ENCODE measurements around the gene JMJD8.

JMJD8 gene

DNA sequence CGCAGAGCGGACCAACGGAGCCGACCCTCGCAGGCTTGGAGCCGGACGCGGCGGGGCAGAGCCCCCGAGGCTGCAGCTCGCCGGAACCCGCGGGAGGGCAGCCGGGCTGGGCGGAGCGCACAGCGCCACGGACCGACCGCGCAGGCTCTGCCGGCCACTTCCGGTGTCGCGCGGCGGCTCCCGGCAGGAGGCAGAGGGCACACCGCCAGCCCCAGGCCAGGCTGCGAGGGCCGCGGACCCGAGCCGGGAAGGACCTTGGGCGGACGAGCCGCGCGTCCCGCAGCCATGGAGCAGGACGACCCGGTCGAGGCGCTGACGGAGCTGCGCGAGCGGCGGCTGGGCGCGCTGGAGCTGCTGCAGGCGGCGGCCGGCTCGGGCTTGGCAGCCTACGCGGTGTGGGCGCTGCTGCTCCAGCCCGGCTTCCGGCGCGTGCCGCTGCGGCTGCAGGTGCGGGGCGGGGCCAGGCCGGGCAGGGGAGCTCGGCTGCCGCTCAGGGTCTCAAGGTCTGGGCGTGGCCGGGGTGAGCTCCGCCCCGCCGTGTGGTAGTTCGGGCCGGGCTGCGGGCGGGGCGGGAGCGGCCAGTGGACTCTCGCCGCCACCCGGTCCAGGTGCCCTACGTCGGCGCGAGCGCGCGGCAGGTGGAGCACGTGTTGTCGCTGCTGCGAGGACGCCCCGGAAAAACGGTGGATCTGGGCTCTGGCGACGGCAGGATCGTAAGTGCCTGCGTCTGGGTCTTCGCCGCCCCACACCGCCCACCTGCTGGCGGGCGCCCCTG lies 37.0 kb upstream of the JMJD8 start, which contains the start of gene ANTKMT (continued):
- TF ChIP-seq, protein P1, sequence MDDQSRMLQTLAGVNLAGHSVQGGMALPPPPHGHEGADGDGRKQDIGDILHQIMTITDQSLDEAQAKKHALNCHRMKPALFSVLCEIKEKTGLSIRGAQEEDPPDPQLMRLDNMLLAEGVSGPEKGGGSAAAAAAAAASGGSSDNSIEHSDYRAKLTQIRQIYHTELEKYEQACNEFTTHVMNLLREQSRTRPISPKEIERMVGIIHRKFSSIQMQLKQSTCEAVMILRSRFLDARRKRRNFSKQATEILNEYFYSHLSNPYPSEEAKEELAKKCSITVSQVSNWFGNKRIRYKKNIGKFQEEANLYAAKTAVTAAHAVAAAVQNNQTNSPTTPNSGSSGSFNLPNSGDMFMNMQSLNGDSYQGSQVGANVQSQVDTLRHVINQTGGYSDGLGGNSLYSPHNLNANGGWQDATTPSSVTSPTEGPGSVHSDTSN (CRISPR knock-in tag; IDR thresholded peaks at IDR 0.05): peak; percentile 96
- TF ChIP-seq IKZF3 (tag by site-specific recombination; IDR thresholded peaks at IDR 0.05): 0 out of 2 replicates have a peak, but pooled peaks have one; percentile 24

DNA sequence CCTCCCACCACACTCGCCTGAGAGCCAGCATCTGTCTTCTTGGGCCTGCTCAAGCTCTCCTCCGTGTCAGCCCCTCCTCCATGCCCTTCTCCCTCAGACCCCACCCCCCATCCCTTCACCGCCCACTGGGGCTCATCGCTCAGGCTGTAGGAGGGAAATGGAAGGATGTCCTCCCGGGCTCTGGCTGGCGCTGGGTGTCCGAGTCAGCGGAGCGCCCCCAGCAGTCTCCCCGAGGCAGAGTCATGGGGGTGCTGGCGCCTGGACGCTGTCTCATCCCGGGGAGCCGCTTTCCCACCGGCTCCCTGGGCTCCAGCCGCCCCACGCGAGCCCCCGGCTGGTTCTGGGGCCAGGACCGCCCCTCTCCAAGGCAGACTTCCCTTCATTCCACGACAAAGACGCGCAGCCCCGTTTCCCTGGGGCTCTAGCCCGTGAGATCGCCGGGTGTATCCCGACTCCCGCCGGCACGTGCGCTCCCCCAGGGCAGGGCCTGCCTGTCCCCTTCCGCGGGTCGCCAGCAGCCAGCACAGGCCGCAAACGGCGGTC lies 36.4 kb upstream of the JMJD8 start:
- H3K9me3 ChIP-seq (ENCODE audit: control insufficient read depth, insufficient read depth, low read depth, low read length): no peaks in the 10 kb centered on the region
- peak overlapping the region; percentile 66 for H3K4me3 ChIP-seq (ENCODE audit: low read depth, low read length)
- ChIA-PET CTCF (interaction anchor here (0.6 to 5.7 kb wide), 10 partner anchors 10 to 376 kb away, joined by 3 to 34 read pairs (median 4); partner anchors contain the start of genes CHTF18, CIAO3, GNG13 and RPUSD1), POLR2A (interaction anchor here (0.5 to 2.8 kb wide), 24 partner anchors 8 to 1330 kb away, joined by 3 to 25 read pairs (median 6); partner anchors contain the start of genes CHTF18, CIAO3, GNG13 and JPT2)
- H3K27ac ChIP-seq (ENCODE audit: extremely low read depth, low read depth, low read length): peak overlapping the region; percentile 94
- H3K4me1 ChIP-seq (ENCODE audit: control insufficient read depth, insufficient read depth, low read length): peaks cover 7% of the 10 kb centered on the region
- peaks cover 0 to 12% of the 10 kb centered on the region in 2 experiments; a peak in 1 of 3 replicates for H3K36me3 ChIP-seq (ENCODE audit: control insufficient read depth in 2 of 2, insufficient read depth in 1 of 2, low read length in 2 of 2)
- TF ChIP-seq SP7 (tag by site-specific recombination; IDR thresholded peaks at IDR 0.05) (0 out of 2 replicates have a peak, but pooled peaks have one; percentile 61), ZNF366 (tag by site-specific recombination; conservative IDR thresholded peaks at IDR 0.05) (peak; percentile 80), ZNF311 (tag by site-specific recombination; IDR thresholded peaks at IDR 0.05; ENCODE audit: borderline replicate concordance) (no peak), PRDM1 (tag by site-specific recombination; IDR thresholded peaks at IDR 0.05) (no peak), ZNF292 (tag by site-specific recombination; IDR thresholded peaks at IDR 0.05; ENCODE audit: borderline replicate concordance, low read depth) (no peak), ZNF544 (tag by site-specific recombination; IDR thresholded peaks at IDR 0.05) (no peak), SP3 (tag by site-specific recombination; IDR thresholded peaks at IDR 0.05) (peak; percentile 81), SP2 (tag by site-specific recombination; IDR thresholded peaks at IDR 0.05) (peak; percentile 84), ZNF302 (tag by site-specific recombination; IDR thresholded peaks at IDR 0.05; ENCODE audit: low read depth) (no peak), ZFP69B (tag by site-specific recombination; IDR thresholded peaks at IDR 0.05) (0 out of 2 replicates have a peak, but pooled peaks have one; percentile 14), ZNF571 (tag by site-specific recombination; IDR thresholded peaks at IDR 0.05) (no peak), ZSCAN23 (tag by site-specific recombination; IDR thresholded peaks at IDR 0.05) (no peak), ZNF701 (tag by site-specific recombination; IDR thresholded peaks at IDR 0.05) (no peak), ZNF48 (tag by site-specific recombination; IDR thresholded peaks at IDR 0.05) (no peak), BCL11A (tag by site-specific recombination; IDR thresholded peaks at IDR 0.05; ENCODE audit: low read depth) (peak; percentile 48; the same call in 1 of the 2 replicates), ZNF16 (tag by site-specific recombination; IDR thresholded peaks at IDR 0.05; ENCODE audit: low read depth) (no peak), ZEB2 (tag by site-specific recombination; IDR thresholded peaks at IDR 0.05) (peak; percentile 83), ZNF629 (tag by site-specific recombination; IDR thresholded peaks at IDR 0.05) (no peak; the same call in 1 of the 2 replicates), IKZF3 (tag by site-specific recombination; IDR thresholded peaks at IDR 0.05) (peak; percentile 9; the same call in 1 of the 2 replicates), SETDB1 (IDR thresholded peaks at IDR 0.05; ENCODE audit: insufficient read length, low read length) (no peak), ZNF350 (tag by site-specific recombination; IDR thresholded peaks at IDR 0.05) (no peak)
- TF ChIP-seq, protein P2, sequence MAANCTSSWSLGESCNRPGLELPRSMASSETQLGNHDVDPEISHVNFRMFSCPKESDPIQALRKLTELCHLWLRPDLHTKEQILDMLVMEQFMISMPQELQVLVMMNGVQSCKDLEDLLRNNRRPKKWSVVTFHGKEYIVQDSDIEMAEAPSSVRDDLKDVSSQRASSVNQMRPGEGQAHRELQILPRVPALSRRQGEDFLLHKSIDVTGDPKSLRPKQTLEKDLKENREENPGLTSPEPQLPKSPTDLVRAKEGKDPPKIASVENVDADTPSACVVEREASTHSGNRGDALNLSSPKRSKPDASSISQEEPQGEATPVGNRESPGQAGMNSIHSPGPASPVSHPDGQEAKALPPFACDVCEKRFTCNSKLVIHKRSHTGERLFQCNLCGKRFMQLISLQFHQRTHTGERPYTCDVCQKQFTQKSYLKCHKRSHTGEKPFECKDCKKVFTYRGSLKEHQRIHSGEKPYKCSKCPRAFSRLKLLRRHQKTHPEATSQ (tag by site-specific recombination; IDR thresholded peaks at IDR 0.05): no peak; the same call in 1 of the 2 replicates
- TF ChIP-seq, protein P3, sequence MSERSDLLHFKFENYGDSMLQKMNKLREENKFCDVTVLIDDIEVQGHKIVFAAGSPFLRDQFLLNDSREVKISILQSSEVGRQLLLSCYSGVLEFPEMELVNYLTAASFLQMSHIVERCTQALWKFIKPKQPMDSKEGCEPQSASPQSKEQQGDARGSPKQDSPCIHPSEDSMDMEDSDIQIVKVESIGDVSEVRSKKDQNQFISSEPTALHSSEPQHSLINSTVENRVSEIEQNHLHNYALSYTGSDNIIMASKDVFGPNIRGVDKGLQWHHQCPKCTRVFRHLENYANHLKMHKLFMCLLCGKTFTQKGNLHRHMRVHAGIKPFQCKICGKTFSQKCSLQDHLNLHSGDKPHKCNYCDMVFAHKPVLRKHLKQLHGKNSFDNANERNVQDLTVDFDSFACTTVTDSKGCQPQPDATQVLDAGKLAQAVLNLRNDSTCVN (tag by site-specific recombination; optimal IDR thresholded peaks at IDR 0.05): peak; percentile 73
- TF ChIP-seq, protein P4, sequence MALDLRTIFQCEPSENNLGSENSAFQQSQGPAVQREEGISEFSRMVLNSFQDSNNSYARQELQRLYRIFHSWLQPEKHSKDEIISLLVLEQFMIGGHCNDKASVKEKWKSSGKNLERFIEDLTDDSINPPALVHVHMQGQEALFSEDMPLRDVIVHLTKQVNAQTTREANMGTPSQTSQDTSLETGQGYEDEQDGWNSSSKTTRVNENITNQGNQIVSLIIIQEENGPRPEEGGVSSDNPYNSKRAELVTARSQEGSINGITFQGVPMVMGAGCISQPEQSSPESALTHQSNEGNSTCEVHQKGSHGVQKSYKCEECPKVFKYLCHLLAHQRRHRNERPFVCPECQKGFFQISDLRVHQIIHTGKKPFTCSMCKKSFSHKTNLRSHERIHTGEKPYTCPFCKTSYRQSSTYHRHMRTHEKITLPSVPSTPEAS (tag by site-specific recombination; IDR thresholded peaks at IDR 0.05): no peak
- TF ChIP-seq, protein P5, sequence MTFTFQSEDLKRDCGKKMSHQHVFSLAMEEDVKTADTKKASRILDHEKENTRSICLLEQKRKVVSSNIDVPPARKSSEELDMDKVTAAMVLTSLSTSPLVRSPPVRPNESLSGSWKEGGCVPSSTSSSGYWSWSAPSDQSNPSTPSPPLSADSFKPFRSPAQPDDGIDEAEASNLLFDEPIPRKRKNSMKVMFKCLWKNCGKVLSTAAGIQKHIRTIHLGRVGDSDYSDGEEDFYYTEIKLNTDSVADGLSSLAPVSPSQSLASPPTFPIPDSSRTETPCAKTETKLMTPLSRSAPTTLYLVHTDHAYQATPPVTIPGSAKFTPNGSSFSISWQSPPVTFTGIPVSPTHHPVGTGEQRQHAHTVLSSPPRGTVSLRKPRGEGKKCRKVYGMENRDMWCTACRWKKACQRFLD (tag by site-specific recombination; IDR thresholded peaks at IDR 0.05): no peak
- TF ChIP-seq, protein P6, sequence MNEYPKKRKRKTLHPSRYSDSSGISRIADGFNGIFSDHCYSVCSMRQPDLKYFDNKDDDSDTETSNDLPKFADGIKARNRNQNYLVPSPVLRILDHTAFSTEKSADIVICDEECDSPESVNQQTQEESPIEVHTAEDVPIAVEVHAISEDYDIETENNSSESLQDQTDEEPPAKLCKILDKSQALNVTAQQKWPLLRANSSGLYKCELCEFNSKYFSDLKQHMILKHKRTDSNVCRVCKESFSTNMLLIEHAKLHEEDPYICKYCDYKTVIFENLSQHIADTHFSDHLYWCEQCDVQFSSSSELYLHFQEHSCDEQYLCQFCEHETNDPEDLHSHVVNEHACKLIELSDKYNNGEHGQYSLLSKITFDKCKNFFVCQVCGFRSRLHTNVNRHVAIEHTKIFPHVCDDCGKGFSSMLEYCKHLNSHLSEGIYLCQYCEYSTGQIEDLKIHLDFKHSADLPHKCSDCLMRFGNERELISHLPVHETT (tag by site-specific recombination; IDR thresholded peaks at IDR 0.05): no peak

All from HEK293 (cell line).